ENCODE results near the gene KCND1. TPM values are rescaled to one million over a fixed set of nuclear protein-coding genes. Genes with fewer than 3 reads are reported as not detected.
A peak's percentile ranks its signal among the peaks of the same experiment; 100 is the strongest.

Gene KCND1
- total and polyA plus RNA-seq, 2 experiments from 2014 or later, result 0.87 to 2.0 TPM

GRCh38 chrX:48974574-48974973, 2.9 kb upstream of the KCND1 start:
- H3K27me3 ChIP-seq, result no peaks in the 10 kb centered on the region
- H3K9me2 ChIP-seq (replicated peaks; ENCODE audit: insufficient read depth), result no peaks in the 10 kb centered on the region
- H3K27ac ChIP-seq, result no peak overlapping the region
- H3K4me2 ChIP-seq, result no peak overlapping the region
- no peak overlapping the region for H3K4me3 ChIP-seq
- no peak for TF ChIP-seq EZH2phosphoT487 (IDR thresholded peaks at IDR 0.05; ENCODE audit: low read depth, severe bottlenecking, unreplicated experiment)
- no peak for TF ChIP-seq EZH2 (IDR thresholded peaks at IDR 0.05; ENCODE audit: borderline replicate concordance)
- no peak for TF ChIP-seq CTCF (IDR thresholded peaks at IDR 0.05; ENCODE audit: poor library complexity)
- H3K9me3 ChIP-seq (ENCODE audit: low read depth), result no peaks in the 10 kb centered on the region
- H2AFZ ChIP-seq, result no peak overlapping the region
- no peaks in the 10 kb centered on the region for H3K4me1 ChIP-seq (ENCODE audit: insufficient read depth)
- DNase-seq (ENCODE audit: low spot score), result no peak
- H3K79me2 ChIP-seq, result no peaks in the 10 kb centered on the region
- WGBS (ENCODE audit: low lambda C conversion rate, missing lambda C conversion rate), result 75% methylated on average over 2 of the region's 2 CpGs
- no peaks in the 10 kb centered on the region for H4K20me1 ChIP-seq (ENCODE audit: insufficient read depth, poor library complexity, severe bottlenecking)
- no peaks in the 10 kb centered on the region for H3K36me3 ChIP-seq (replicated peaks; ENCODE audit: insufficient read depth, low read depth)

GRCh38 chrX:48974033-48974432, 2.4 kb upstream of the KCND1 start:
- Histone ChIP-seq H3K4me2 (no peak overlapping the region), H3K79me2 (no peaks in the 10 kb centered on the region), H3K9me3 (ENCODE audit: low read depth) (no peaks in the 10 kb centered on the region), H3K9me2 (replicated peaks; ENCODE audit: insufficient read depth) (no peaks in the 10 kb centered on the region), H3K27me3 (no peaks in the 10 kb centered on the region), H2AFZ (no peak overlapping the region), H4K20me1 (ENCODE audit: insufficient read depth, poor library complexity, severe bottlenecking) (no peaks in the 10 kb centered on the region), H3K4me1 (ENCODE audit: insufficient read depth) (no peaks in the 10 kb centered on the region), H3K27ac (no peak overlapping the region), H3K4me3 (no peak overlapping the region), H3K36me3 (replicated peaks; ENCODE audit: insufficient read depth, low read depth) (no peaks in the 10 kb centered on the region)
- WGBS (ENCODE audit: low lambda C conversion rate, missing lambda C conversion rate), result 87% methylated on average over 3 of the region's 3 CpGs
- no peak for DNase-seq (ENCODE audit: low spot score)
- TF ChIP-seq EZH2phosphoT487 (IDR thresholded peaks at IDR 0.05; ENCODE audit: low read depth, severe bottlenecking, unreplicated experiment) (no peak), CTCF (IDR thresholded peaks at IDR 0.05; ENCODE audit: poor library complexity) (no peak)

GRCh38 chrX:48972220-48973164, 848 bp upstream of the KCND1 start:
- peak; percentile 35 for DNase-seq (ENCODE audit: low spot score)
- Histone ChIP-seq H3K4me1 (ENCODE audit: insufficient read depth) (no peaks in the 10 kb centered on the region), H3K36me3 (replicated peaks; ENCODE audit: insufficient read depth, low read depth) (no peaks in the 10 kb centered on the region), H3K4me2 (peak overlapping the region; percentile 80), H3K4me3 (no peak overlapping the region), H4K20me1 (ENCODE audit: insufficient read depth, poor library complexity, severe bottlenecking) (no peaks in the 10 kb centered on the region), H3K9me3 (ENCODE audit: low read depth) (no peaks in the 10 kb centered on the region), H3K9me2 (replicated peaks; ENCODE audit: insufficient read depth) (no peaks in the 10 kb centered on the region), H3K27ac (peak overlapping the region; percentile 5), H2AFZ (no peak overlapping the region), H3K27me3 (no peaks in the 10 kb centered on the region), H3K79me2 (no peaks in the 10 kb centered on the region)
- TF ChIP-seq EZH2phosphoT487 (IDR thresholded peaks at IDR 0.05; ENCODE audit: low read depth, severe bottlenecking, unreplicated experiment) (no peak), CTCF (IDR thresholded peaks at IDR 0.05; ENCODE audit: poor library complexity) (peak; percentile 46), EZH2 (IDR thresholded peaks at IDR 0.05; ENCODE audit: borderline replicate concordance) (no peak)
- WGBS (ENCODE audit: low lambda C conversion rate, missing lambda C conversion rate), result 54% methylated on average over 13 of the region's 13 CpGs
